ENCODE results near the gene ITSN1. TPM values are rescaled to one million over a fixed set of nuclear protein-coding genes. Genes with fewer than 3 reads are reported as not detected.

Gene ITSN1
- polyA plus RNA-seq, 1 donor from 2014 or later, result 35.1 TPM

DNA sequence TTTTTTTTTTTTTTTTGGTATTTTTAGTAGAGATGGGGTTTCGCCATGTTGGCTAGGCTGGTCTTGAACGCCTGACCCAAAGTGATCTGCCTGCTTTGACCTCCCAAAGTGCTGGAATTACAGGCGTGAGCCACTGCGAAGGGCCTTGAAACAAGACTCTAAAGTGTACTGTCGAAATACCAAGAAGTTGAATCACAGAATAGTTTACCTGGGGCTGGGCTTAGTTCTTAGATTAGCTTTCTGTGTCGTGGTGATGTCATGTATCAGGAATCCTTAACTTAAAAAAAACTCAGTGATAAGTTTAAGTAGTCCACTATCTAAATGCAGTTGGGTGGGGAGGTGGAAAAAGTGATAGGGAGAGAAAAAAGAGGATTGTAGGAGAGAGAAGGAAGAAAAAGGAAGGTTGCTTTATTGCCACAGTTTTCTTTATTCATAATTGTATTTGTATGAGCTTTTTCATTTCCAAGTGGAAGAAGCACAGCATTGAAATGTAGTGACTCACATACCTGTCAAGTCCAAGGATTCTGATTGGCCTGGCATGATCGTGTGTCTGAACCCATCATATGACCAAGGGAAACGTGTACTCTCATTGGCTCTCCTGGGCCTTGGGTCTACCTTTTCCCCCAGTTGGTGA lies 13.4 kb downstream of the ITSN1 start:
- Histone ChIP-seq H4K20me1 (ENCODE audit: insufficient read depth) (no peaks in the 10 kb centered on the region), H3K79me2 (replicated peaks; ENCODE audit: insufficient read depth, low read length) (peaks cover 82% of the 10 kb centered on the region), H3K9me2 (ENCODE audit: insufficient read depth, low read length) (no peaks in the 10 kb centered on the region), H3K36me3 (ENCODE audit: insufficient read depth, low read length) (no peaks in the 10 kb centered on the region), H3K27me3 (ENCODE audit: insufficient read depth, low read depth, low read length) (no peaks in the 10 kb centered on the region), H3K4me2 (ENCODE audit: low read length) (no peak overlapping the region), H3K9ac (ENCODE audit: low read length) (no peak overlapping the region), H2AFZ (ENCODE audit: low read depth, low read length) (no peak overlapping the region), H3F3A (ENCODE audit: insufficient read depth, low read length, poor library complexity, severe bottlenecking) (no peaks in the 10 kb centered on the region), H3K9me3 (ENCODE audit: low read length) (no peaks in the 10 kb centered on the region), H3K27ac (ENCODE audit: low read length) (no peak overlapping the region), H3K4me3 (ENCODE audit: low read length) (no peak overlapping the region)
- TF ChIP-seq EP300 (conservative IDR thresholded peaks at IDR 0.05; ENCODE audit: poor library complexity, severe bottlenecking), result no peak
- TF ChIP-seq, protein P1, sequence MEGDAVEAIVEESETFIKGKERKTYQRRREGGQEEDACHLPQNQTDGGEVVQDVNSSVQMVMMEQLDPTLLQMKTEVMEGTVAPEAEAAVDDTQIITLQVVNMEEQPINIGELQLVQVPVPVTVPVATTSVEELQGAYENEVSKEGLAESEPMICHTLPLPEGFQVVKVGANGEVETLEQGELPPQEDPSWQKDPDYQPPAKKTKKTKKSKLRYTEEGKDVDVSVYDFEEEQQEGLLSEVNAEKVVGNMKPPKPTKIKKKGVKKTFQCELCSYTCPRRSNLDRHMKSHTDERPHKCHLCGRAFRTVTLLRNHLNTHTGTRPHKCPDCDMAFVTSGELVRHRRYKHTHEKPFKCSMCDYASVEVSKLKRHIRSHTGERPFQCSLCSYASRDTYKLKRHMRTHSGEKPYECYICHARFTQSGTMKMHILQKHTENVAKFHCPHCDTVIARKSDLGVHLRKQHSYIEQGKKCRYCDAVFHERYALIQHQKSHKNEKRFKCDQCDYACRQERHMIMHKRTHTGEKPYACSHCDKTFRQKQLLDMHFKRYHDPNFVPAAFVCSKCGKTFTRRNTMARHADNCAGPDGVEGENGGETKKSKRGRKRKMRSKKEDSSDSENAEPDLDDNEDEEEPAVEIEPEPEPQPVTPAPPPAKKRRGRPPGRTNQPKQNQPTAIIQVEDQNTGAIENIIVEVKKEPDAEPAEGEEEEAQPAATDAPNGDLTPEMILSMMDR (IDR thresholded peaks at IDR 0.05; ENCODE audit: poor library complexity, severe bottlenecking), result no peak
- TF ChIP-seq, protein P2, sequence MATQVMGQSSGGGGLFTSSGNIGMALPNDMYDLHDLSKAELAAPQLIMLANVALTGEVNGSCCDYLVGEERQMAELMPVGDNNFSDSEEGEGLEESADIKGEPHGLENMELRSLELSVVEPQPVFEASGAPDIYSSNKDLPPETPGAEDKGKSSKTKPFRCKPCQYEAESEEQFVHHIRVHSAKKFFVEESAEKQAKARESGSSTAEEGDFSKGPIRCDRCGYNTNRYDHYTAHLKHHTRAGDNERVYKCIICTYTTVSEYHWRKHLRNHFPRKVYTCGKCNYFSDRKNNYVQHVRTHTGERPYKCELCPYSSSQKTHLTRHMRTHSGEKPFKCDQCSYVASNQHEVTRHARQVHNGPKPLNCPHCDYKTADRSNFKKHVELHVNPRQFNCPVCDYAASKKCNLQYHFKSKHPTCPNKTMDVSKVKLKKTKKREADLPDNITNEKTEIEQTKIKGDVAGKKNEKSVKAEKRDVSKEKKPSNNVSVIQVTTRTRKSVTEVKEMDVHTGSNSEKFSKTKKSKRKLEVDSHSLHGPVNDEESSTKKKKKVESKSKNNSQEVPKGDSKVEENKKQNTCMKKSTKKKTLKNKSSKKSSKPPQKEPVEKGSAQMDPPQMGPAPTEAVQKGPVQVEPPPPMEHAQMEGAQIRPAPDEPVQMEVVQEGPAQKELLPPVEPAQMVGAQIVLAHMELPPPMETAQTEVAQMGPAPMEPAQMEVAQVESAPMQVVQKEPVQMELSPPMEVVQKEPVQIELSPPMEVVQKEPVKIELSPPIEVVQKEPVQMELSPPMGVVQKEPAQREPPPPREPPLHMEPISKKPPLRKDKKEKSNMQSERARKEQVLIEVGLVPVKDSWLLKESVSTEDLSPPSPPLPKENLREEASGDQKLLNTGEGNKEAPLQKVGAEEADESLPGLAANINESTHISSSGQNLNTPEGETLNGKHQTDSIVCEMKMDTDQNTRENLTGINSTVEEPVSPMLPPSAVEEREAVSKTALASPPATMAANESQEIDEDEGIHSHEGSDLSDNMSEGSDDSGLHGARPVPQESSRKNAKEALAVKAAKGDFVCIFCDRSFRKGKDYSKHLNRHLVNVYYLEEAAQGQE (IDR thresholded peaks at IDR 0.05; ENCODE audit: borderline replicate concordance), result no peak
- no peak for TF ChIP-seq EZH2 (IDR thresholded peaks at IDR 0.05; ENCODE audit: borderline replicate concordance, insufficient read depth, low read length, poor library complexity, severe bottlenecking)
- TF ChIP-seq RAD21 (conservative IDR thresholded peaks at IDR 0.05), result no peak
- TF ChIP-seq SMC3 (conservative IDR thresholded peaks at IDR 0.05; ENCODE audit: poor library complexity), result no peak
- TF ChIP-seq TAF1 (IDR thresholded peaks at IDR 0.05; ENCODE audit: low read depth), result no peak
- no peak for TF ChIP-seq POLR2AphosphoS5 (IDR thresholded peaks at IDR 0.05)
- TF ChIP-seq MXI1 (conservative IDR thresholded peaks at IDR 0.05; ENCODE audit: poor library complexity, severe bottlenecking), result no peak

DNA sequence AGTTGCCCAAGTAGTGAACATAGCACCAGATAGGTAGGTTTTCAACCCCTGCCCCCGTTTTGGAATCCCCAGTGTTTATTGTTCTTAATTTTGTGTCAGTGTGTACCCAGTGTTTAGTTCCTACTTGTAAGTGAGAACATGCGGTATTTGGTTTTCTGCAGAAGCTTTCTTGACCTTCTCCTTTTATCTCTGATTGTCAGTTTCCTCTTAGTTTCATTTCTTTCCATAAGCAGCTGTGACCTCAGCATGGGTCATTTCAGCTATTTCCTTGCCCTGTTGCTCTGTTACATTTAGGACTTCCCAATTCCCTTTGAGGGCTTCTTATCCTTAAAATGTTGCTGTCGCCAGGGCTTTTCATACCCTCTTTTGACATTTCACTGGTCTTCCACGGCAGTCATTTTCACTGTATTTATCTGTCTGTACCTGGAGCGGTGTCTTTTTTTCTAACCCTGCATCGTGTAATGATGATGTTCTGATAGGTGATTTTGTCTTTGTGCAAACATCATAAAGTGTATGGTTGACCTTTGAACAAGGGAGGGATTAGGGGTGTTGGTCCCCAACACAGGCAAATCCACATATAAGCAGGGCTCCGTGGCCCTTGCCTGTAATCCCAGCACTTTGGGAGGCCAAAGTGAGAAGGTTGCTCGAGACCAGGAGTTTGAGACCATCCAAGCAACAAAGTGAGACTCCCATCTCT lies 15.0 kb downstream of the ITSN1 start:
- Histone ChIP-seq H3K27ac (ENCODE audit: low read length) (no peak overlapping the region), H3K9me3 (ENCODE audit: low read length) (no peaks in the 10 kb centered on the region), H3K4me2 (ENCODE audit: low read length) (no peak overlapping the region)

More for the DNA sequence above, 15.0 kb downstream of the ITSN1 start:
- TF ChIP-seq SMC3 (conservative IDR thresholded peaks at IDR 0.05; ENCODE audit: poor library complexity), result no peak
- no peak for TF ChIP-seq EP300 (conservative IDR thresholded peaks at IDR 0.05; ENCODE audit: poor library complexity, severe bottlenecking)
- no peak for TF ChIP-seq TAF1 (IDR thresholded peaks at IDR 0.05; ENCODE audit: low read depth)
- no peak for TF ChIP-seq RAD21 (conservative IDR thresholded peaks at IDR 0.05)
- TF ChIP-seq, protein P2 (IDR thresholded peaks at IDR 0.05; ENCODE audit: borderline replicate concordance), result no peak
- TF ChIP-seq POLR2AphosphoS5 (IDR thresholded peaks at IDR 0.05), result no peak
- TF ChIP-seq MXI1 (conservative IDR thresholded peaks at IDR 0.05; ENCODE audit: poor library complexity, severe bottlenecking), result no peak
- no peak for TF ChIP-seq EZH2 (IDR thresholded peaks at IDR 0.05; ENCODE audit: borderline replicate concordance, insufficient read depth, low read length, poor library complexity, severe bottlenecking)
- TF ChIP-seq, protein P1 (IDR thresholded peaks at IDR 0.05; ENCODE audit: poor library complexity, severe bottlenecking), result no peak
- H3K79me2 ChIP-seq (replicated peaks; ENCODE audit: insufficient read depth, low read length), result peaks cover 79% of the 10 kb centered on the region
- no peaks in the 10 kb centered on the region for H3F3A ChIP-seq (ENCODE audit: insufficient read depth, low read length, poor library complexity, severe bottlenecking)
- no peaks in the 10 kb centered on the region for H3K9me2 ChIP-seq (ENCODE audit: insufficient read depth, low read length)
- no peak overlapping the region for H3K4me3 ChIP-seq (ENCODE audit: low read length)
- no peaks in the 10 kb centered on the region for H3K36me3 ChIP-seq (ENCODE audit: insufficient read depth, low read length)
- no peak overlapping the region for H3K9ac ChIP-seq (ENCODE audit: low read length)
- no peak overlapping the region for H2AFZ ChIP-seq (ENCODE audit: low read depth, low read length)
- H3K27me3 ChIP-seq (ENCODE audit: insufficient read depth, low read depth, low read length), result no peaks in the 10 kb centered on the region
- no peaks in the 10 kb centered on the region for H4K20me1 ChIP-seq (ENCODE audit: insufficient read depth)
